HFF-Myc (cell line): Measurements from ENCODE around the gene COLQ.

Source experiments
- DNase-seq: peaks from one replicate; pipeline ENCODE4 v3.0.0-alpha.2; 2011; ENCODE audit warnings: low read depth; ENCODE audit errors: extremely low read depth
- H3K4me3 ChIP-seq: replicated peaks from 2 replicates; pipeline ENCODE4 v1.5.1; 2011; ENCODE audit warnings: low read depth, mild to moderate bottlenecking, control low read depth, low read length
- CTCF ChIP-seq: IDR thresholded peaks from 2 replicates; pipeline ENCODE4 v1.5.1; 2012; ENCODE audit warnings: mild to moderate bottlenecking, low read depth, low read length, control low read depth; ENCODE audit errors: missing control alignments

Gene COLQ

GRCh38 chr3:15551902-15552301 lies 30.4 kb upstream of the COLQ start:
- no peak for DNase-seq
- no peak for TF ChIP-seq CTCF
- no peak overlapping the region for H3K4me3 ChIP-seq

- no peak for DNase-seq
- H3K4me3 ChIP-seq, result no peak overlapping the region
- no peak for TF ChIP-seq CTCF
Observed at GRCh38 chr3:15549846-15550245, 28.3 kb upstream of the COLQ start.

GRCh38 chr3:15542614-15543013 lies 21.1 kb upstream of the COLQ start:
- H3K4me3 ChIP-seq, result no peak overlapping the region
- no peak for TF ChIP-seq CTCF
- DNase-seq, result no peak

- DNase-seq, result no peak
- H3K4me3 ChIP-seq, result no peak overlapping the region
- no peak for TF ChIP-seq CTCF
Observed at GRCh38 chr3:15541371-15541770, 19.9 kb upstream of the COLQ start.

- H3K4me3 ChIP-seq, result no peak overlapping the region
- TF ChIP-seq CTCF, result no peak
- DNase-seq, result no peak
Observed at GRCh38 chr3:15539066-15539465, 17.6 kb upstream of the COLQ start.

- no peak for TF ChIP-seq CTCF
- H3K4me3 ChIP-seq, result no peak overlapping the region
- no peak for DNase-seq
Observed at GRCh38 chr3:15538345-15538744, 16.8 kb upstream of the COLQ start.

- no peak overlapping the region for H3K4me3 ChIP-seq
- no peak for TF ChIP-seq CTCF
- no peak for DNase-seq
Observed at GRCh38 chr3:15536856-15537255, 15.3 kb upstream of the COLQ start.
